DND-41 (cell line): Measurements from ENCODE around the gene LOX.

ENCODE experiments used
- EZH2 ChIP-seq: IDR thresholded peaks from 3 replicates; pipeline ENCODE4 v1.6.1; 2012; ENCODE audit warnings: borderline replicate concordance, low read depth, mild to moderate bottlenecking, moderate library complexity, low read length, inconsistent platforms; ENCODE audit not compliant: severe bottlenecking
- TF ChIP-seq, protein P1 (sequence below): IDR thresholded peaks from 2 replicates; pipeline ENCODE4 v1.5.1; 2012; ENCODE audit warnings: borderline replicate concordance, low read length, moderate library complexity, mild to moderate bottlenecking; ENCODE audit not compliant: poor library complexity, severe bottlenecking; ENCODE audit errors: extremely low read depth

DNA sequence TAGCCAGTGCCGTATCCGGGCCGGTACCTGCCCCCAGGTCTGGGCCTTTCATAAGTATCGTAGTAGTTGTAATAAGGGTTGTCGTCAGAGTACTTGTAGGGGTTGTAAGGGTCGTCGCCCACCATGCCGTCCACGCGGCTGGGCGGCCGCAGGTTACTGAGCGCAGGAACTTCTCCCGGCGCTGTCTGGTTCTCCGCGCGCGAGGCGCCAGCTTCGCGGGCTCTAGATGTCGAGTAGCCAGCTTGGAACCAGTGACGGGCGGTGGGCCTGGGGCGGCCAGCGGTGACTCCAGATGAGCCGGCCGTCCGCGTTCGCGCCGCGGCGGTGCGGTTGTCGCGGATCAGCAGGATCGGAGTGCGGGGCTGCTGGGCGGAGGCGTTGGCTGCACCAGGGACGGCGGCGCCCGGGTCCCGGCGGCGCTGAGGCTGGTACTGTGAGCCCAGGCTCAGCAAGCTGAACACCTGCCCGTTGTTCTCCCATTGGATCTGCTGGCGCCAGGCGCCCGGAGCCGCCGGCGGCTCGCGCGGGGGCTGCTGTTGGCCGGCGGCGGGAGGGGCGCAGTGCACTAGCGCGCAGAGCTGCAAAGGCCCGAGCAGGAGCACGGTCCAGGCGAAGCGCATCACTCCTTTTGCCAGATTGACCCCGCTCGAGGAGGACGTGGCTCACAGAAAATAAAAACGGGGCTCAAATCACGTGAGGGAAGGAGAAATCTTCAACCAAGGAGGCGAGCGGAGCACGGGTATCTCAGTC lies 518 bp downstream of the LOX start:
- TF ChIP-seq, protein P1, sequence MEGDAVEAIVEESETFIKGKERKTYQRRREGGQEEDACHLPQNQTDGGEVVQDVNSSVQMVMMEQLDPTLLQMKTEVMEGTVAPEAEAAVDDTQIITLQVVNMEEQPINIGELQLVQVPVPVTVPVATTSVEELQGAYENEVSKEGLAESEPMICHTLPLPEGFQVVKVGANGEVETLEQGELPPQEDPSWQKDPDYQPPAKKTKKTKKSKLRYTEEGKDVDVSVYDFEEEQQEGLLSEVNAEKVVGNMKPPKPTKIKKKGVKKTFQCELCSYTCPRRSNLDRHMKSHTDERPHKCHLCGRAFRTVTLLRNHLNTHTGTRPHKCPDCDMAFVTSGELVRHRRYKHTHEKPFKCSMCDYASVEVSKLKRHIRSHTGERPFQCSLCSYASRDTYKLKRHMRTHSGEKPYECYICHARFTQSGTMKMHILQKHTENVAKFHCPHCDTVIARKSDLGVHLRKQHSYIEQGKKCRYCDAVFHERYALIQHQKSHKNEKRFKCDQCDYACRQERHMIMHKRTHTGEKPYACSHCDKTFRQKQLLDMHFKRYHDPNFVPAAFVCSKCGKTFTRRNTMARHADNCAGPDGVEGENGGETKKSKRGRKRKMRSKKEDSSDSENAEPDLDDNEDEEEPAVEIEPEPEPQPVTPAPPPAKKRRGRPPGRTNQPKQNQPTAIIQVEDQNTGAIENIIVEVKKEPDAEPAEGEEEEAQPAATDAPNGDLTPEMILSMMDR = no peak
- TF ChIP-seq EZH2 = no peak
